Kidney epithelial cell (primary cell): Measurements from ENCODE around the gene LRRC14B. TPM values are rescaled to one million over a fixed set of nuclear protein-coding genes. Genes with fewer than 3 reads are reported as not detected.

ENCODE experiments used
- DNase-seq: peaks from one replicate; pipeline ENCODE4 v3.0.0-alpha.2; 2010; ENCODE audit warnings: low read depth
- H3K27me3 ChIP-seq: 2 replicates; pipeline ENCODE4 v1.6.0; 2011; ENCODE audit warnings: low read length; ENCODE audit not compliant: control insufficient read depth, insufficient read depth
- H3K36me3 ChIP-seq: 2 replicates; pipeline ENCODE4 v1.5.1; 2011; ENCODE audit warnings: low read length; ENCODE audit not compliant: control insufficient read depth, insufficient read depth
- H3K4me3 ChIP-seq: 2 replicates; pipeline ENCODE4 v1.5.1; 2011; ENCODE audit warnings: low read depth, mild to moderate bottlenecking, control low read depth, low read length
- total RNA-seq: library from RNA; depleted of rRNA; stranded (reverse); fragments of >200 nt; gene quantifications from 2 replicates; pipeline ENCODE4 v1.2.3, GENCODE V29; 2015
- TF ChIP-seq, protein P1 (sequence below): IDR thresholded peaks from 2 replicates; pipeline ENCODE4 v1.5.1; 2011; ENCODE audit warnings: mild to moderate bottlenecking, moderate library complexity, low read length, control low read depth, inconsistent platforms; ENCODE audit not compliant: insufficient read depth, poor library complexity, severe bottlenecking

LRRC14B gene
- total RNA-seq, 1 donor from 2014 or later: not detected

DNA sequence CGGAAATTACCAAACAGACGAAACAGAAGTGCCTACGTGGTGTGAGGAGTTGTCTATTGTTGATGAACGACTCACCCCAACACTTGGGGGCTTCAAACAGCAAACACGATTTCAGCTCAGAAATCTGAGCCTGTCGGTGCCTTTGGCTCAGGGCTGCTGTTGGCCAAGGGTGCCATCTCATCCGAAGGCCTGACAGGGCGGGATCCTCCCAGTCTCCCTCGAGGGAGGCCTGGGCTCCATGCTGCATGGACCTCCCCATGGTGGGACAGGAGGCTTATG is 1.3 kb downstream of the LRRC14B start:
- Histone ChIP-seq H3K4me3 (no peak overlapping the region), H3K27me3 (peaks cover 40% of the 10 kb centered on the region), H3K36me3 (no peaks in the 10 kb centered on the region)
- no peak for DNase-seq
- TF ChIP-seq, protein P1, sequence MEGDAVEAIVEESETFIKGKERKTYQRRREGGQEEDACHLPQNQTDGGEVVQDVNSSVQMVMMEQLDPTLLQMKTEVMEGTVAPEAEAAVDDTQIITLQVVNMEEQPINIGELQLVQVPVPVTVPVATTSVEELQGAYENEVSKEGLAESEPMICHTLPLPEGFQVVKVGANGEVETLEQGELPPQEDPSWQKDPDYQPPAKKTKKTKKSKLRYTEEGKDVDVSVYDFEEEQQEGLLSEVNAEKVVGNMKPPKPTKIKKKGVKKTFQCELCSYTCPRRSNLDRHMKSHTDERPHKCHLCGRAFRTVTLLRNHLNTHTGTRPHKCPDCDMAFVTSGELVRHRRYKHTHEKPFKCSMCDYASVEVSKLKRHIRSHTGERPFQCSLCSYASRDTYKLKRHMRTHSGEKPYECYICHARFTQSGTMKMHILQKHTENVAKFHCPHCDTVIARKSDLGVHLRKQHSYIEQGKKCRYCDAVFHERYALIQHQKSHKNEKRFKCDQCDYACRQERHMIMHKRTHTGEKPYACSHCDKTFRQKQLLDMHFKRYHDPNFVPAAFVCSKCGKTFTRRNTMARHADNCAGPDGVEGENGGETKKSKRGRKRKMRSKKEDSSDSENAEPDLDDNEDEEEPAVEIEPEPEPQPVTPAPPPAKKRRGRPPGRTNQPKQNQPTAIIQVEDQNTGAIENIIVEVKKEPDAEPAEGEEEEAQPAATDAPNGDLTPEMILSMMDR: no peak

DNA sequence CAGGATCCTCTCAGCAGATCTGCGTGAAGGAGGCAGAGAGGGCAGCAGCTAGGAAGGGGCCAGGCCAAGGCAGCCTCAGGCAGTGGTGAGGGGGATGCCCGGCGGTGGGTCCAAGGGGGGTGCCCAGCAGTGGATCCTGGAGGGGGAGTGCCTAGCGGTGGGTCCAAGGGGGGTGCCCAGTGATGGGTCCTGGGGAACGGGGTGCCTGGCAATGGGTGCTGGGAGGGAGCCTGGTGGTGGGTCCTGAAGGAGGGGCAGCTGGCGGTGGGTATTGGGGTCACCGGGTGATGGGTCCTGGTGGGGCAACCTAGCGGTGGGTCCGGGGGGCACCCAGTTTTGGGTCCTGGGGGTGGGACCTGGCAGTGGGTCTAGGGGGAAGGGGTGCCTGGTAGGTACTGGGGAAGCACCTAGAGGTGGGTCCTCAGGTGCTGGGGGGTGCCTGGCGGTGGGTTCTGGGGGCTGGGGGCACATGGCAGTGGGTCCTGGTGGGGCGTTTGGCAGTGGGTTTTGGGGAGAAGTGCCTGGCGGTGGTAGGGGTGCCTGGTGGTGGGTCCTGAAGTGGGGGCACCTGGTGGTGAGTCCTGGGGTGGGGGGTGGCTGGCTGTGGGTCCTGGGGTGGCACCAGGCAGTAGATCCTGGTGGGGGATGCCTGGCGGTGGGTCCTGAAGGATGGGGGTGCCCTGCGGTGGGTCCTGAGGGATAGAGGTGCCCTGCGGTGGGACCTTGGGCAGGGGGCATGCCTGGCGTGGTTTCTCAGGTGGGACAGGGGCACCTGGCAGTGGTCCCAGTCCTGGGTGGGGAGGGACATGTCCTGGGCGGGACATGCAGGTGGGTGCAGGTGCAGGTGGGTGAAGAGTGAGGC is 1.9 kb downstream of the LRRC14B start:
- no peak for DNase-seq
- peaks cover 35% of the 10 kb centered on the region for H3K27me3 ChIP-seq
- H3K4me3 ChIP-seq: no peak overlapping the region
- no peaks in the 10 kb centered on the region for H3K36me3 ChIP-seq
- TF ChIP-seq, protein P1: no peak

DNA sequence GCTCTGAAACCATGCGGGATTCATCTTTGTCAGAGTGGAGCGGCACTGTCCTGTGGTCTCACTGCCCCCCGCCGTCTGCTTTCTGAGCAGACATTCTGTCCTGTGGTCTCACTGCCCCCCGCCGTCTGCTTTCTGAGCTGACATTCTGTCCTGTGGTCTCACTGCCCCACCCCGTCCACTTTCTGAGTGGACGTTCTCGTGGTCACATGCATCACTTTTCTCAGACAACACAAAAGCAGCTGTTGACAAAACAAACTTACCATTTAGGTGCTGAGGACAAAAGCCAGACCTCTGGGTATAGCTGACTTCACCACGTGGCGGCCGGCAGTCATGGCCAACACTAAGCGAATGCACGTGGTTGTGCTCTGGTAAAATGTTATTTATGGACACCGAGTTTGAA is 2.8 kb downstream of the LRRC14B start:
- DNase-seq: no peak
- H3K27me3 ChIP-seq: peaks cover 31% of the 10 kb centered on the region
- no peak overlapping the region for H3K4me3 ChIP-seq
- TF ChIP-seq, protein P1: no peak
- H3K36me3 ChIP-seq: no peaks in the 10 kb centered on the region

DNA sequence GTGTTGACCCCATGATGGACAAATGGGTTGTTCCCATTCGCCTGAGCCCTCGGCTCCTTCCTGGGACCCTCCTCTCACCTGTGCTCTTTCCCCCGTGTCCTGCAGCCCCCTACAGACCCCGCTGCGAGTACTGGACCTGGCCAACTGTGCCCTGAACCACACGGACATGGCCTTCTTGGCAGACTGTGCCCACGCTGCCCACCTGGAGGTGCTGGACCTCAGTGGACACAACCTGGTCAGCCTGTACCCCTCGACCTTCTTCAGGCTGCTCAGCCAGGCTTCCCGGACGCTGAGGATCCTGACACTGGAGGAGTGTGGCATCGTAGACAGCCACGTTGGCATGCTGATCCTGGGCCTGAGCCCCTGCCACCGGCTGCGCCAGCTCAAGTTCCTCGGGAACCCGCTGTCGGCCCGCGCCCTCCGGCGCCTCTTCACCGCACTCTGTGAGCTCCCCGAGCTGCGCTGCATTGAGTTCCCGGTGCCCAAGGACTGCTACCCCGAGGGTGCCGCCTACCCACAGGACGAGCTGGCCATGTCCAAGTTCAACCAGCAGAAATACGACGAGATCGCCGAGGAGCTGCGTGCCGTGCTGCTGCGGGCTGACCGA is 3.4 kb downstream of the LRRC14B start:
- H3K36me3 ChIP-seq: no peaks in the 10 kb centered on the region
- no peak for DNase-seq
- TF ChIP-seq, protein P1: no peak
- H3K27me3 ChIP-seq: peaks cover 31% of the 10 kb centered on the region
- H3K4me3 ChIP-seq: no peak overlapping the region

DNA sequence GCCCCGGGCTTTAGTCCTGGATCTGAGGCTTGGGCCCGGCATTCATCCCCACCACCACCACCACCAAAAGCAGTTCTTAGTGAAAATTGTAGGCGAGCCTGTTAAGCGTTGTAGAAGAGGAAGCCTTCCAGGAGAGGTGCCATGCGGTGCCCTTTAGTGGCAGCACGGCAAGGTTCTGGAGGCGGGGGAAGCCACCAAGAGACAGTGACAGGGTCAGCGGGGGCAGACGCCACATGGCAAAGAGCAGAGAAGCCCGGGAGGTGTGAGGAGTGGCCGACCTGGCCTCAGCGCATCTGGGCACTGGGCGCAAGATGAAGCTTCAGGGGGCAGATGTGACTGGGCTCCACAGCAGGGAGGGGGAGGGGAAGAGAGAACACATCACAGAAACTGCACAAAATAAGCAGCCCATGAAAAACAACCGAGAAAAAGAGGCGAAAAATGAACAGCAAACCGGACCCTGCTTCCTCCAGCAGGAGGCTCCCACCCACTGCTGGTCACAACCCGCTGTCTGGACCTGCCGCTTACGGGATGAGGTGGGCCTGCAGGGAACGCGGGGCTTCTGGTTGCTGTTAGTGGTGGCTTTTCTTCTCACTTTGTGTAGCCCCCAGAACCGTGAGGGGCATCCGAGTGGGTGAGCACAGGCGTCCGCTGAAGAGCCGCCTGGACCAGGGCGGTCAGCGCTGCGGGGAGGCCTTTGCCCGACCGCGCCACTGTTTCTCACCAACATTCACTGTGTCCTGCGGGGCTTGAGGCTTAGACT is 4.3 kb downstream of the LRRC14B start:
- H3K4me3 ChIP-seq: no peak overlapping the region
- no peak for DNase-seq
- no peaks in the 10 kb centered on the region for H3K36me3 ChIP-seq
- H3K27me3 ChIP-seq: peaks cover 24% of the 10 kb centered on the region
- TF ChIP-seq, protein P1: peak; percentile 14
